ENCODE results near the gene XAF1.

GRCh38 chr17:6713130-6713917, 42.5 kb upstream of the XAF1 start, which contains the start of gene SLC13A5:
- TF ChIP-seq CTCF (IDR thresholded peaks at IDR 0.05; ENCODE audit: low read depth, low read length) (no peak), EZH2phosphoT487 (IDR thresholded peaks at IDR 0.05; ENCODE audit: low read depth) (no peak)

Data from OCI-LY3 (cell line).